Mononuclear cell (primary cell): ENCODE measurements around the gene PRKAR2B. TPM values are rescaled to one million over a fixed set of nuclear protein-coding genes. Genes with fewer than 3 reads are reported as not detected.

Experiments used
- H3K27me3 ChIP-seq: 2 replicates; pipeline ENCODE4 v1.6.0; 2011; ENCODE audit warnings: low read length, control low read depth; ENCODE audit not compliant: insufficient read depth
- H3K4me1 ChIP-seq: 2 replicates; pipeline ENCODE4 v1.5.1; 2011; ENCODE audit warnings: mild to moderate bottlenecking, low read length, control low read depth; ENCODE audit not compliant: insufficient read depth
- H3K4me3 ChIP-seq: 2 replicates; pipeline ENCODE4 v1.5.1; 2011; ENCODE audit warnings: mild to moderate bottlenecking, low read length, moderate library complexity
- H3K9me3 ChIP-seq: 2 replicates; pipeline ENCODE4 v1.5.1; 2011; ENCODE audit warnings: low read depth, mild to moderate bottlenecking, control low read depth, low read length
- total RNA-seq: library from RNA; depleted of rRNA; stranded (reverse); fragments of >200 nt; gene quantifications from one replicate; pipeline ENCODE4 v1.2.3, GENCODE V29; 2012

Gene PRKAR2B
- total RNA-seq, 1 donor: 62.1 TPM

GRCh38 chr7:107203607-107204006 lies 159.1 kb downstream of the PRKAR2B start:
- Histone ChIP-seq H3K4me3 (no peak overlapping the region), H3K4me1 (no peaks in the 10 kb centered on the region), H3K27me3 (no peaks in the 10 kb centered on the region), H3K9me3 (no peaks in the 10 kb centered on the region)

GRCh38 chr7:107206136-107206535 lies 161.6 kb downstream of the PRKAR2B start:
- Histone ChIP-seq H3K4me3 (no peak overlapping the region), H3K27me3 (no peaks in the 10 kb centered on the region), H3K9me3 (no peaks in the 10 kb centered on the region), H3K4me1 (no peaks in the 10 kb centered on the region)

- H3K4me3 ChIP-seq: no peak overlapping the region
- H3K4me1 ChIP-seq: no peaks in the 10 kb centered on the region
- no peaks in the 10 kb centered on the region for H3K9me3 ChIP-seq
- no peaks in the 10 kb centered on the region for H3K27me3 ChIP-seq
Observed at GRCh38 chr7:107206706-107207105, 162.2 kb downstream of the PRKAR2B start.

GRCh38 chr7:107207459-107207858 lies 163.0 kb downstream of the PRKAR2B start:
- no peaks in the 10 kb centered on the region for H3K9me3 ChIP-seq

GRCh38 chr7:107208024-107208521 lies 163.6 kb downstream of the PRKAR2B start:
- Histone ChIP-seq H3K4me3 (no peak overlapping the region), H3K27me3 (no peaks in the 10 kb centered on the region), H3K4me1 (no peaks in the 10 kb centered on the region), H3K9me3 (no peaks in the 10 kb centered on the region)

More at GRCh38 chr7:107207459-107207858, 163.0 kb downstream of the PRKAR2B start:
- Histone ChIP-seq H3K27me3 (no peaks in the 10 kb centered on the region), H3K4me3 (no peak overlapping the region), H3K4me1 (no peaks in the 10 kb centered on the region)

GRCh38 chr7:107208563-107208962 lies 164.1 kb downstream of the PRKAR2B start:
- Histone ChIP-seq H3K4me1 (no peaks in the 10 kb centered on the region), H3K27me3 (no peaks in the 10 kb centered on the region), H3K4me3 (no peak overlapping the region), H3K9me3 (no peaks in the 10 kb centered on the region)

- Histone ChIP-seq H3K4me1 (no peaks in the 10 kb centered on the region), H3K4me3 (no peak overlapping the region), H3K27me3 (no peaks in the 10 kb centered on the region), H3K9me3 (no peaks in the 10 kb centered on the region)
Observed at GRCh38 chr7:107209565-107209964, 165.1 kb downstream of the PRKAR2B start.

GRCh38 chr7:107210400-107210799 lies 165.9 kb downstream of the PRKAR2B start:
- H3K27me3 ChIP-seq: no peaks in the 10 kb centered on the region
- H3K9me3 ChIP-seq: no peaks in the 10 kb centered on the region

More at GRCh38 chr7:107210400-107210799, 165.9 kb downstream of the PRKAR2B start:
- H3K4me3 ChIP-seq: no peak overlapping the region
- no peaks in the 10 kb centered on the region for H3K4me1 ChIP-seq

Other genes starting within 250 kb of the PRKAR2B start
- 81.3 TPM for gene PIK3CG, start 179.4 kb upstream of the PRKAR2B start, total RNA-seq
- 403 TPM for gene HBP1, start 124.3 kb downstream of the PRKAR2B start, total RNA-seq